ENCODE data around the gene LMOD3. TPM values are rescaled to one million over a fixed set of nuclear protein-coding genes. Genes with fewer than 3 reads are reported as not detected.

LMOD3 gene
- total RNA-seq, 1 donor from 2014 or later = 0.12 TPM

GRCh38 chr3:69110941-69111546 is 11.4 kb downstream of the LMOD3 start:
- ATAC-seq = no peak
- Histone ChIP-seq H3K27ac (no peak overlapping the region), H3K9me3 (no peaks in the 10 kb centered on the region), H3K27me3 (no peaks in the 10 kb centered on the region), H3K36me3 (peaks cover under 1% of the 10 kb centered on the region), H3K4me1 (no peaks in the 10 kb centered on the region), H3K4me3 (no peak overlapping the region)
- intact Hi-C loops (cut with DNase I) = no loop called here
- no peak for DNase-seq
- no peak for TF ChIP-seq CTCF (IDR thresholded peaks at IDR 0.05)

DNA sequence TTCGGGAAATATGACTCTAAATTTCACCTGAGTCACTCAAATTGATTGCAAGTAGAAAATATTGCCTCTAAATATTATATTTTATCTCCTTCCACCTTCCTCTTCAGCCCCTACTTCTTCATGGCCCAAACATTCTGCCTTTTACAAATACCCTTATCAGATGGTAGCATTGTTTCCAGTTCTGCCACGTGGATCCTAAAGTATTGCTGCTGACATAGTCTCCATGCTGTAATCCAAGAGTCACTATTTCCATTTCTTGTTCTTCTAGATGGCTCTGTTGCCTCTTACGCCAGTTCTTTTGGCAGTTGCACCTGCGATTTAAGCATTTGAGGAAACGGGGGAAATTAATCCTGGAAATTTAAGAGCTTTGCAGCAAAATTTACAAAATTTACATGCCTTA is 13.6 kb downstream of the LMOD3 start:
- Histone ChIP-seq H3K27me3 (no peaks in the 10 kb centered on the region), H3K4me3 (no peak overlapping the region), H3K36me3 (peaks cover 21% of the 10 kb centered on the region), H3K9me3 (no peaks in the 10 kb centered on the region), H3K27ac (no peak overlapping the region), H3K4me1 (no peaks in the 10 kb centered on the region)
- no peak for ATAC-seq
- DNase-seq = no peak
- TF ChIP-seq CTCF (IDR thresholded peaks at IDR 0.05) = no peak
- intact Hi-C loops (cut with DNase I) = no loop called here

DNA sequence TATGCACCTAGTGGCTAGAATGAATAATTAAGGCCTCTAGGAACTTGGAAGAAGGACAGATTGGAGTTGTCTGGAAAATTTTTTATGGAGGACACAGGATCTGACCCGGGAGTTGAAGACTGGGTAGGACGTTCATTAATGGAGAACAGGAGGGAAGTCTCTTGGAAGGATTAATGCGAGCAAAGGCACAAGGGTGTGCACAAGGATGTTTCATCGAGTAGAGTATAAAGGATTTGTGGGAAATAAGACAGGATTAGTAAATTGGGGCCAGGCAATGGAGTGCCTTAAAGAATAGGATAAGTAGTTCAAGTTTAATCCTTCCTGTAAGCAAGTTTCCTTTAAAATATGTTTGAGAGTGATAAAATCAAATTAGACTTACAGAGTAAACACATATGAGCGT is 14.6 kb downstream of the LMOD3 start:
- Histone ChIP-seq H3K27me3 (no peaks in the 10 kb centered on the region), H3K4me3 (no peak overlapping the region), H3K36me3 (peaks cover 30% of the 10 kb centered on the region), H3K4me1 (no peaks in the 10 kb centered on the region), H3K9me3 (no peaks in the 10 kb centered on the region), H3K27ac (no peak overlapping the region)
- intact Hi-C loops (cut with DNase I) = no loop called here
- no peak for DNase-seq
- TF ChIP-seq CTCF (IDR thresholded peaks at IDR 0.05) = no peak
- no peak for ATAC-seq

- intact Hi-C loops (cut with DNase I) = no loop called here
- H3K36me3 ChIP-seq = peaks cover 45% of the 10 kb centered on the region
- ATAC-seq = no peak
Observed at GRCh38 chr3:69105320-69105719, 17.1 kb downstream of the LMOD3 start.

DNA sequence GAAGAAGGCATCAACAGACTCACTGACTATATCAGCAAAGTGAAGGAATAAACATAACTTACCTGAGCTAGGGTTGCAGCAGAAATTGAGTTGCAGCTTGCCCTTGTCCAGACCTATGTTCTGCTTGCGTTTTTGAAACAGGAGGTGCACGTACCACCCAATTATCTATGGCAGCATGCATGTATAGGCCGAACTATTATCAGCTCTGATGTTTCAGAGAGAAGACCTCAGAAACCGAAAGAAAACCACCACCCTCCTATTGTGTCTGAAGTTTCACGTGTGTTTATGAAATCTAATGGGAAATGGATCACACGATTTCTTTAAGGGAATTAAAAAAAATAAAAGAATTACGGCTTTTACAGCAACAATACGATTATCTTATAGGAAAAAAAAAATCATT is 17.8 kb downstream of the LMOD3 start:
- intact Hi-C loops (cut with DNase I) = no loop called here
- TF ChIP-seq CTCF (IDR thresholded peaks at IDR 0.05) = no peak
- Histone ChIP-seq H3K36me3 (peaks cover 50% of the 10 kb centered on the region), H3K27ac (no peak overlapping the region), H3K27me3 (no peaks in the 10 kb centered on the region), H3K4me3 (no peak overlapping the region), H3K9me3 (no peaks in the 10 kb centered on the region), H3K4me1 (no peaks in the 10 kb centered on the region)
- DNase-seq (no peak), ATAC-seq (no peak)

More at GRCh38 chr3:69105320-69105719, 17.1 kb downstream of the LMOD3 start:
- Histone ChIP-seq H3K27ac (no peak overlapping the region), H3K9me3 (no peaks in the 10 kb centered on the region), H3K4me1 (no peaks in the 10 kb centered on the region), H3K4me3 (no peak overlapping the region), H3K27me3 (no peaks in the 10 kb centered on the region)
- TF ChIP-seq CTCF (IDR thresholded peaks at IDR 0.05) = no peak
- no peak for DNase-seq

DNA sequence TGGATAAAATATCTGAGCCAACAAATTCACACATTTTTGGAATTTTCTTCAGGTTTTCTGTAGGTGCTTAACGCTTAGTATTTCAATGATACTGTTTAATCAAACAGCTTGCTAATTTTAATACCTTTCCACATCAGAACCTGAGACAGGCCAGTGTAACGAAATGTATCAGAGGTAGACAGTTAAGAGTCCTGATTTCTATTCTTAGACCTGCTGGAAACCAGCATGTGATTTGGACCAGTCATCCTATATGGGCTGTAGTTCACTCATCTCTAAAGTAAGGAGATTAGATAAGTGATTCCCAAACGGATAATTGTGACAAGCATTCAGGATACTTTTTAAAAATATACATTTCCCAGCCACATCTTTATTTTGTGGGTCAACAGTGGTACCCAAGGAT is 19.3 kb downstream of the LMOD3 start:
- no peaks in the 10 kb centered on the region for H3K27me3 ChIP-seq
- intact Hi-C loops (cut with DNase I) = no loop called here
- peaks cover 50% of the 10 kb centered on the region for H3K36me3 ChIP-seq
- no peak overlapping the region for H3K4me3 ChIP-seq
- no peaks in the 10 kb centered on the region for H3K9me3 ChIP-seq
- DNase-seq (no peak), ATAC-seq (no peak)
- H3K27ac ChIP-seq = no peak overlapping the region
- TF ChIP-seq CTCF (IDR thresholded peaks at IDR 0.05) = no peak
- peaks cover 3% of the 10 kb centered on the region for H3K4me1 ChIP-seq
